WTC11 (cell line): Measurements from ENCODE around the gene FBXO9.

Source experiments
- CTCF ChIP-seq: fragments of 200-600 bp; IDR thresholded peaks from 2 replicates; pipeline ENCODE4 v1.8.0; 2022; ENCODE audit warnings: antibody characterized with exemption
- GRHL2 ChIP-seq: fragments of 250-450 bp; sonication (Bioruptor Pico); IDR thresholded peaks from 2 replicates; pipeline ENCODE4 v1.8.0; 2022; ENCODE audit warnings: mild to moderate bottlenecking, moderate library complexity; ENCODE audit not compliant: insufficient replicate concordance, severe bottlenecking
- JUN ChIP-seq: sonication (generic); formaldehyde crosslinking; IDR thresholded peaks from 2 replicates; pipeline ENCODE4 v1.8.0; 2023; ENCODE audit warnings: mild to moderate bottlenecking, missing genetic modification reagents
- NFE2L1 ChIP-seq: sonication (generic); formaldehyde crosslinking; IDR thresholded peaks from 2 replicates; pipeline ENCODE4 v1.8.1; 2023; ENCODE audit warnings: missing genetic modification reagents
- NR2C2 ChIP-seq: sonication (generic); formaldehyde crosslinking; IDR thresholded peaks from 2 replicates; pipeline ENCODE4 v1.8.0; 2022; ENCODE audit warnings: mild to moderate bottlenecking, missing genetic modification reagents
- NR3C1 ChIP-seq: sonication (generic); formaldehyde crosslinking; conservative IDR thresholded peaks from 2 replicates; pipeline ENCODE4 v1.8.1; 2023; ENCODE audit warnings: low read depth, mild to moderate bottlenecking, missing genetic modification reagents
- OVOL2 ChIP-seq: fragments of 250-450 bp; sonication (Bioruptor Pico); IDR thresholded peaks from 2 replicates; pipeline ENCODE4 v1.9.0; 2021; ENCODE audit warnings: mild to moderate bottlenecking, borderline replicate concordance
- SMAD3 ChIP-seq: sonication (generic); formaldehyde crosslinking; IDR thresholded peaks from 2 replicates; pipeline ENCODE4 v1.8.0; 2022; ENCODE audit warnings: missing genetic modification reagents, mild to moderate bottlenecking, borderline replicate concordance
- SOX15 ChIP-seq: fragments of 250-450 bp; sonication (Bioruptor Pico); IDR thresholded peaks from 2 replicates; pipeline ENCODE4 v1.9.0; 2021; ENCODE audit warnings: mild to moderate bottlenecking
- TEAD4 ChIP-seq: sonication (generic); formaldehyde crosslinking; IDR thresholded peaks from 2 replicates; pipeline ENCODE4 v1.8.0; 2022; ENCODE audit warnings: mild to moderate bottlenecking, missing genetic modification reagents
- TF ChIP-seq, protein P1 (sequence below): sonication (generic); formaldehyde crosslinking; IDR thresholded peaks from 2 replicates; pipeline ENCODE4 v1.8.1; 2023; ENCODE audit warnings: mild to moderate bottlenecking, moderate library complexity, missing genetic modification reagents
- TF ChIP-seq, protein P2 (sequence below): sonication (generic); formaldehyde crosslinking; IDR thresholded peaks from 2 replicates; pipeline ENCODE4 v1.8.0; 2022; ENCODE audit warnings: mild to moderate bottlenecking, missing genetic modification reagents

DNA sequence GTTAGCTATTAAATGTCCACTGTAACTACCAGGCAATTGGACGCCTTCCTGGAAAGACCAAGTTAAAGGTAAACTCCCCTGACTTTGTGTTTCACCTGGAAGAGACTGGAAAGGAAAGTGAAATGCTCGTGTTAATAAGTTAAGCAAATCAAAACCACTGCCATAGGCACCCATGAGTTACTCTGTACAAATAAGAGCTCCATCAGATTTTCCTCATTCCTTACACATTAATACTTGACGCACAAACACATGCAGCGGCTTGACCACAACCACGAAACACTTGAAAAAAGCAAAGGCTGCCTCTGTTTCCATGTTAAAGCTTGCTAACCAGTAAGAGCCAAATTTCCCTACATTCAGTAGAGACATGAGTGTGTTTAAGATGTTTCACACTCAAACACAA, 63.6 kb downstream of the FBXO9 start:
- no peak for TF ChIP-seq SMAD3 (CRISPR knock-in tag)
- TF ChIP-seq CTCF: no peak
- TF ChIP-seq, protein P1, sequence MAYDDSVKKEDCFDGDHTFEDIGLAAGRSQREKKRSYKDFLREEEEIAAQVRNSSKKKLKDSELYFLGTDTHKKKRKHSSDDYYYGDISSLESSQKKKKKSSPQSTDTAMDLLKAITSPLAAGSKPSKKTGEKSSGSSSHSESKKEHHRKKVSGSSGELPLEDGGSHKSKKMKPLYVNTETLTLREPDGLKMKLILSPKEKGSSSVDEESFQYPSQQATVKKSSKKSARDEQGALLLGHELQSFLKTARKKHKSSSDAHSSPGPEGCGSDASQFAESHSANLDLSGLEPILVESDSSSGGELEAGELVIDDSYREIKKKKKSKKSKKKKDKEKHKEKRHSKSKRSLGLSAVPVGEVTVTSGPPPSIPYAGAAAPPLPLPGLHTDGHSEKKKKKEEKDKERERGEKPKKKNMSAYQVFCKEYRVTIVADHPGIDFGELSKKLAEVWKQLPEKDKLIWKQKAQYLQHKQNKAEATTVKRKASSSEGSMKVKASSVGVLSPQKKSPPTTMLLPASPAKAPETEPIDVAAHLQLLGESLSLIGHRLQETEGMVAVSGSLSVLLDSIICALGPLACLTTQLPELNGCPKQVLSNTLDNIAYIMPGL: no peak
- TF ChIP-seq, protein P2, sequence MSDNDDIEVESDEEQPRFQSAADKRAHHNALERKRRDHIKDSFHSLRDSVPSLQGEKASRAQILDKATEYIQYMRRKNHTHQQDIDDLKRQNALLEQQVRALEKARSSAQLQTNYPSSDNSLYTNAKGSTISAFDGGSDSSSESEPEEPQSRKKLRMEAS (CRISPR knock-in tag): no peak
- no peak for TF ChIP-seq NR3C1 (CRISPR knock-in tag)
- TF ChIP-seq TEAD4 (CRISPR knock-in tag): no peak
- no peak for TF ChIP-seq OVOL2 (CRISPR knock-in tag)
- TF ChIP-seq GRHL2 (CRISPR knock-in tag): no peak
- no peak for TF ChIP-seq JUN
- TF ChIP-seq NFE2L1 (CRISPR knock-in tag): no peak
- no peak for TF ChIP-seq NR2C2 (CRISPR knock-in tag)
- no peak for TF ChIP-seq SOX15 (CRISPR knock-in tag)
